Uterine smooth muscle cell (primary cell): ENCODE data around the gene PDILT. TPM values are rescaled to one million over a fixed set of nuclear protein-coding genes. Genes with fewer than 3 reads are reported as not detected.

Experiments used
- total RNA-seq: library from RNA; depleted of rRNA; stranded (reverse); fragments of >200 nt; gene quantifications from 2 replicates; pipeline ENCODE4 v1.2.3, GENCODE V29; 2014

Gene PDILT
- total RNA-seq: not detected in 2 replicates

GRCh38 chr16:20404637-20405036, at the start of gene PDILT:
Gene PDILT, minus strand, starts transcription at chr16:20404737. Its CDS starts 5,437 bp downstream, at chr16:20399300.

GRCh38 chr16:20451364-20451763, 46.8 kb upstream of the PDILT start, which contains the start of gene ACSM2A:
Gene ACSM2A, plus strand, starts transcription at chr16:20451521. Its CDS starts 8,594 bp downstream, at chr16:20460115.

GRCh38 chr16:20409398-20410120, 5.0 kb upstream of the PDILT start, which contains the start of gene ACSM5:
Gene ACSM5, plus strand, starts transcription at chr16:20409534. Its CDS starts 1,951 bp downstream, at chr16:20411485.

GRCh38 chr16:20352615-20353014, 51.9 kb downstream of the PDILT start, which contains the start of gene UMOD:
Gene UMOD, minus strand, starts transcription at chr16:20352715. Its CDS starts 1,978 bp downstream, at chr16:20350737.

GRCh38 chr16:20327444-20328041, 77.0 kb downstream of the PDILT start, which contains the start of gene GP2:
Gene GP2, minus strand, starts transcription at chr16:20327513. Its CDS starts 1,082 bp downstream, at chr16:20326431.

Other genes with a start within 250 kb of the PDILT start
- gene GP2, start 77.2 kb downstream of the PDILT start, total RNA-seq: not detected in 2 replicates
- gene UMOD, start 52.0 kb downstream of the PDILT start, total RNA-seq: not detected in 2 replicates
- 0.50 and 0.66 TPM in 2 replicates for gene ACSM5, start 4.8 kb upstream of the PDILT start, total RNA-seq
- gene ACSM2A, start 46.8 kb upstream of the PDILT start, total RNA-seq: not detected in 2 replicates
- gene ACSM2B, start 171.6 kb upstream of the PDILT start, total RNA-seq: not detected in 2 replicates